ENCODE measurements around the gene PALD1.

Gene PALD1

DNA sequence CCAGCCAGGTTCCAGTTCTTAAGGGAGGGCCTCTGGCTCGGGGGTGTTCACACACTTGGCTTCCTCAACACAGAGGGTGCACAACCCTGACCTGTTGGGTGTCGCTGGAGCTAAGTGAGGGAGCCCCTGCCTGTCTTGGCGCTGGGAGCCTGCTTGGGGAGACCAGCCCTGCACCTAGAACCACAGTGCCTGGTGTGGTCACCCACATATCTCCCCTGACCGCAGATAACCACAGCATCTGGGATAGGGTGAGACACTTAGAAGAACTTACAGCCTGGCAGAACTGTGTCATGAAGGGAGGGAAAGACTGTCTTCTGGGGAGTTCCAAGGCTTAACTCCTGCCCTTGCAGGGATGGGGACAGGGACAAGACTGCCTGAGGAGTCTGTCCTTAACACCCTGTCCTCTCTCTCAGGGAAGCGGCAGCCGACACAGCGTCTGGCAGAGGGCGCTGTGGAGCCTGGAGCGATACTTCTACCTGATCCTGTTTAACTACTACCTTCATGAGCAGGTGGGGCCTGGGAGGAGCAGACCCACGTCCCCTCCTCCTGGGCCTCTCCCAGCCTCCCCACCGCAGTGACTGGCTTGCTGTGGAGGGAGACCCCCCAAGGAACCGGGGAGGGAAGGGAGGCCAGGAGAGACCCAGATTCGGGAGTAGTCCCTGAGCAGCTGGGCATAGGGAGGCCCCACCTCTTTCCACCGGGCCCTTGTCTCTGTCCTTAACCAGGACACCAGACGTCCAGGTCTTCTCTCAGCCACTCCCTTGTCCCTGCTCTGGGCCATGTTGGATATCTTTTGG lies 59.0 kb downstream of the PALD1 start:
- no peak for DNase-seq (ENCODE audit: low spot score)

GRCh38 chr10:70538195-70538520 lies 59.6 kb downstream of the PALD1 start:
- no peak for DNase-seq (ENCODE audit: low spot score)

DNA sequence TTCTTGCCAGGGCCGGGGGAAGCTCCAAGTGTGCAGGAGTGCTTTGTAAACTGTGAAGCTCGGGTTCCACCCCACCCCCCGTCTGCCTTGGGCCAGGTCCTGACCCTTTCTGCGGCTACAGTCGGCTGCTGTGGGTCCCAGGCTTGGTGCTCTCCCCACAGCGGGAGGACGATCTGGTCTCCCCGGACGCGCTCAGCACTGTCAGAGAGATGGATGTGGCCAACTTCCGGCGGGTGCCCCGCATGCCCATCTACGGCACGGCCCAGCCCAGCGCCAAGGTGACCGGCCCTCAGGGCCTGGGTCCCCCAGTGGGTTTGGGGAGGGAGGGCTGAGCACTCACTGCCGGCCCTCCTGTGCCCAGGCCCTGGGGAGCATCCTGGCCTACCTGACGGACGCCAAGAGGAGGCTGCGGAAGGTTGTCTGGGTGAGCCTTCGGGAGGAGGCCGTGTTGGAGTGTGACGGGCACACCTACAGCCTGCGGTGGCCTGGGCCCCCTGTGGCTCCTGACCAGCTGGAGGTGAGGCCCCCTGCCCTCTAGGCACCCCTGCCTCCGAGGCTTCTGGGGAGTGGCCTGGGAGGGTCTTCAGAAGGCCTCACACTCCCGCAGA lies 60.3 kb downstream of the PALD1 start:
- DNase-seq (ENCODE audit: low spot score): no peak

GRCh38 chr10:70539471-70539870 lies 60.9 kb downstream of the PALD1 start:
- DNase-seq (ENCODE audit: low spot score): no peak

DNA sequence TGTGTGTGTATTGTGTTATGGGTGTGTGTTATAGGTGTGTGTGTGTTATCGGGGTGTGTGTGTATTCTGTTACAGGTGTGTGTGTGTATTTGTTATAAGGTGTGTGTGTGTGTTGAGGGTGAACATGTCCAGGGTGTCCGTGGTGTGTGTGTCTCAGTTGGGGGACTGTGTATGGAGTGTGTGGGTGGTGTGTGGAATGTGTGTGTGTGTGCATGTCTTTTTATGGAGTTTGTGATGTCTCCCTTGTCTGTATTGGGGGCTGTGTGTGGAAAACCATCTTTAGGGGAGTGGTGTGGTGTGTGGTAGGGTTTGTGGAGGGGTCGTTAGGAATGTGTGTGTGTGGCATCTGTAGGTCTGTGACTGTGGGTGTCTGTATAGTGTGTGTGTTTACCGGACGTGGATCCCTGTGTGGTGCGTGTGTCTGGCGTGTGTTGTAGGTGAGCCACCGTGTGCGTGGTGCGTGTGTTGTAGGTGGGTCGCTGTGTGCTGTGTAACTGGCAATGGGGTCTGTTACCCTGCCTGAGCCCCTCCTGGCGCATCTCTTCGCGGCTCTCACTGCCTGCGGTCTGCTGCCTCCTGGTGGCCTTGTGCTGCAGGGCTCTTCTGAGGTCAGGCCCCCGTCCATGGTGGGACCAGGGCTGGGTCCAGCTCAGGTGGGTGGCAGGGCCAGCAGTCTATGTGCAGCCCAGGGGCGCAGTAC lies 61.7 kb downstream of the PALD1 start:
- DNase-seq (ENCODE audit: low spot score): peak; percentile 69

DNA sequence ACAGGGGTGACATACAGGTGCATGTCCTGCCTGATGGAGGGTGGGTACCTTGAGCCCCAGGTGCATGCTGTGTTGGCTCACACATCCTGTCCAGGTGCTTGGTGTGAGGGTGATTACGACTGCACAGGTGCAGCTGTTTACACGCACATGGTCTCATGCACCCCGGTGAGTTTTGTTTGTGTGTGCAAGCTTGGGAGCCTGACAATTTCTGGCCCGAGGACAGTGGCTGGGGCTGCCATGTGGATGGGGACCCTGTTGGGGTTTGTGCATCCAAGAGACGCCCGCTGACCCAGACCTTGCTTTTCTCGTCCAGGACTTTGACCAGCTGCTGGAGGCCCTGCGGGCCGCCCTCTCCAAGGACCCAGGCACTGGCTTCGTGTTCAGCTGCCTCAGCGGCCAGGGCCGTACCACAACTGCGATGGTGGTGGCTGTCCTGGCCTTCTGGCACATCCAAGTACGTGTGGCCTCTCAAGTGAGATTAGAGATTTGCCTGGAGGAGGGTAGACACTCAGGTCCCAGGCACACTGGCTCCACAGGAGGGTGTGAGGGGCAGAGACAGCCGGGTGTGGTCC lies 62.3 kb downstream of the PALD1 start:
- no peak for DNase-seq (ENCODE audit: low spot score)

GRCh38 chr10:70541736-70542564 lies 63.4 kb downstream of the PALD1 start:
- DNase-seq (ENCODE audit: low spot score): no peak

GRCh38 chr10:70542565-70542938 lies 64.0 kb downstream of the PALD1 start:
- DNase-seq (ENCODE audit: low spot score): no peak

DNA sequence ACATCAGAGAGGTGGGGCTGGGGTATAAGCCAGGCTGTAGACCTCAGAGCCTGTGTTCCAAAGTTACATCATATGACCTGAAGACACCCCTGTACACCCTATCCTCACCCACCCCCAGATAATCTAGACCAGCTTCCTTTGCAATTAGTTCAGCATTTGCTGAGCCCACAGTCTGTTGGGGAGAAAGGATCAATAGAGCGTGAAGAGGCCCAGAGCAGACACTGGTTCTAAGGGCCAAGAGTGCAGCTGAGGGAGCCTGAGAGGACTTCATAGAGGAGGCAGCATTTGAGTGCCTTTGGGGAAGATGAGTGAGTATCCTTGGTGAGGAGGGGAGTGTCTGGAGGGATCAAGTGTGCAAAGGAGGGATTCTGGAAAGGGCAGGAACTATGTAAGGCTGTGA lies 65.3 kb downstream of the PALD1 start:
- no peak for DNase-seq (ENCODE audit: low spot score)

- no peak for DNase-seq (ENCODE audit: low spot score)
These were observed 66.1 kb downstream of the PALD1 start for GRCh38 chr10:70544431-70545340.

DNA sequence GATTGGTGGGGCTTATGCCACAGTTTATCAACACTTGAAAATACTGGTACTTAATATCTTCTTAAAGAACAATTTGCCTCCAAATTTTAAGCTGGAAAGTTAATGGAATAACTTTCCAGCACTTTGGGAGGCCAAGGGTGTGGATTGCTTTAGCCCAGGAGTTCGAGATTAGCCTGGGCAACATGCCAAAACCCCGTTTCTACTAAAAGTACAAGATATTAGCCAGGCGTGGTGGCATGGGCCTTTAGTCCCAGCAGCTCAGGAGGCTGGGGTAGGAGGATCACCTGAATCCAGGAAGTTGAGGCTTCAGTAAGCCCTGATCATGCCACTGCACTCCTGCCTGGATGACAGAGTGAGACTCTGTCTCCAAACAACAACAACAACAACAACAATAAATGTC lies 68.0 kb downstream of the PALD1 start:
- no peak for DNase-seq (ENCODE audit: low spot score)

DNA sequence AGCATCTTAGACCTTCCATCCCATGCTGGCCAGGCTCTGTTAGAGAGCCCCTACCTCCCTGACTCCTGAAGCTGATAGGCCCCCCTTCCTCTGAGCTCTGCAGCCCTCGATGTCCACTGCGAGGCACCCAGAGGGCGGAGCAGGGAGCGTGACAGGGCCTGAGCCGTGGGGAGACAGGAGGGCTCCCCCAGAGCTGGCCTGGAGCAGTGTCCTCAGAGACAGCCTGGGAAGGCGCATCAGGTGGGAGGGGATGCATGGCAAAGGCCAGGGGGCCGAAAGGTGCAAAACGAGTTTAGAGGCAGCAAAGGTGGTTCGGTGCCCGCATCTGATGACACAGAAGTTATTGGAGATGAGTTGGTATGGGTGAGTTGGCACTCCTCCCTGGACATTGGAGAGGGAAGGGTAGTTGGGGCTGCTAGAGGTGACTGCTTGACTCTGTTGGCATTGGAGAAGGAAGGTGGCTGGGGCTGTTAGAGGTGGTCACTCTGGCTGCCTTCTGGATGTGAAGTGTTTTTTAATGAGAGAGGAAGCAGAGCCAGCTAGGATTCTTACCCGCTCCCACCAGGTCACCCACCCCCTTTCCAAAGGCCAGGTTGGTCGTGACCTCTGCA lies 70.9 kb downstream of the PALD1 start:
- DNase-seq (ENCODE audit: low spot score): no peak

DNA sequence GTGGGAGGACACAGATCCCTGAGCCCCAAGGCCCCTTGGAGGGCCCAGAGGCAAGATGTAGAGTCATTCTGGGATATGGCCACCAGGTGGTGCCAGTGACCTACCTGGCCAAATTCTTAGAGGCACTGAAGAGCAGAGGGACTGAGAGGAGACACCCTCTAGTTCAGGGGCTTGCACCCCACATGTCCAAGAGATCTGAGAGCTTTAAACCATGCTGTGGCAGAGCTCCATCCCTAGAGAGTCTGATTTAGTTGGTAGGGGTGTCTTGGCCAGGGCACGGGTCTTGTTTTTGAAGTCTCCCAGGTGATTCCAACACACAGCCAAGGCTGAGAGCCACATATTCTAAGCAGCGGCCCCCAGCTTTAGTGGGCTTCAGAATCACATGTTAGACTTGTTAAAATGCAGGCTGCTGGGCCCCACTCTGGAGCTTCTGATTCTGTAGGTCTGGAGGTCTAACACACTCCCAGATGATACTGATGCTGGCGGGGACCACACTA lies 71.4 kb downstream of the PALD1 start:
- DNase-seq (ENCODE audit: low spot score): peak; percentile 80

GRCh38 chr10:70550459-70550858 lies 71.9 kb downstream of the PALD1 start:
- no peak for DNase-seq (ENCODE audit: low spot score)

- no peak for DNase-seq (ENCODE audit: low spot score)
These were observed 72.9 kb downstream of the PALD1 start for GRCh38 chr10:70551466-70551865.

DNA sequence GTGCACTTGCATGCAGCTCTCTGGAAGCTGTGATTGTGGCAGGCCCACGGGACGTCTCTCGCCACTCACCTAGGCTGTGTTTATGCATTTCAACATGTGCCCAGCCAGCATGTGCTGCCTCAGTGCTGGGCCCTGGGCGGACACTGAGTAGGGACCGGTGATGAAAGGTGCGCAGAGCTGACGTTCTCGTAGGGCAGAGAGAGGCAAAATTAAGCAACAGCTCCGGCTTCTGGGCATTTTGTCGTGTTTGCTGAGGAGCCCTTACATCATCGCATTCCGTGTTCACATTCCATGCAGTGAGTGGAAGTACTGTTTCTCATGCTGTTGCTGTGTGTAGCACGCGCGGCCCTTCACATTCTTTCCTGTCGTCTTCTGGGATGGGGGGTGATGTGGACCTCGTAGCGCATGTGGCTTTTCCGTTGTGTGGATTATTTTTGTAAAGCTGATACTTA lies 73.4 kb downstream of the PALD1 start:
- peak; percentile 89 for DNase-seq (ENCODE audit: low spot score)

GRCh38 chr10:70552586-70552985 lies 74.0 kb downstream of the PALD1 start:
- DNase-seq (ENCODE audit: low spot score): no peak

DNA sequence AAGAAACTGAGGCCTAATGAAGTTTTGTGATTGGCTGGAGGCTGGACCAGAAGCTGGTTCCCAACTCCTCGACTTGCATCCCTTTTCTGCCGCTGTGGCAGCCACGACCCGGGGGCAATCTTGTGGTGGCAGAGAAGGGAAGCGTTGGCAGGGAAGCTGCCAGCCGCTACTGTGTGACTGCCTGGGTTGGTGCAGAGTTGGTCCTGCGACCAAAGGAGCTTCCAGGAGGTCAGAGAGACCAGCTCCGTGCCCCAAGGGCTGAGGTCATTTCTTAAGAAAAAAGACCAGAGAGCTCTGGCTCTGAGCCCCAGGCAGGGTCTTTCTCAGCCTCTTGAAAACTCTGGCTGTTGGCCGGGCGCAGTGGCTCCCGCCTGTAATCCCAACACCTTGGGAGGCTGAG lies 76.8 kb downstream of the PALD1 start:
- DNase-seq (ENCODE audit: low spot score): no peak

DNA sequence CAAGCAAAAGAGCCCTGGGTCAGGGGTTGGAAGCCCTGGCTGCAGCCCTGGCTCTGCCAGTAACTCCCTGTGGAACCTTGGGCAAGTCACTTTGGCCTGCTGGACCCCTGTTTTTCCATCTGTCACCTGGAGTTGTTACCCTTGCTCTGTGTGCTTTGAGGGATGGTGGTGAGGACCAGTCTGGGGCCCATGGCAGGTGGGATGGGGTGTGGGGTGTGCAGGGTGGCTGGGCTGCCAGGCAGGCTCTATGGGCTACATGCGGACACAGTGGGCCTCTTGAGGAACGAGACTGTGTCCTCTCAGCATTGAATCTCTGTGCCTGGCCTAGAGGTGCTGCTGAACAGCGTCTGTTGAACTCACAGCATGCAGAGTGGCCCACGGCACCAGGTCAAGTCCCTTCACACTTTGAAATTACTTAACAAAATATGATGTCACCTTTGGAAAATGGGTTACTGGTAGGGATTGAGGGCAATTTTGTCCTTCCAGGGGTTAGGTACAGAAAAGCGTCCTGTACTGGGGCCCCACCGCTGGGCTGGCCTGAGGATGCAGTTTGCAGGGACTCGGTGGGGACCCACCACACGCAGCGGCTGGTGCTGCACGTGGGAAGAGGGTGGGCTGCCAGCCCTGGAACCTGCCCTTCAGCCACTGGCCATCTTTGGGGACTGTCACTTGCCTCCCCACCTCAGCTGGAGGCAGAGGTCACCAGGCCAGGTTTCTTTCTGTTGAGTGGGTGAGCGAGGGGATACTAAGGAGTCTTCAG lies 78.7 kb downstream of the PALD1 start:
- no peak for DNase-seq (ENCODE audit: low spot score)

GRCh38 chr10:70557876-70558275 lies 79.3 kb downstream of the PALD1 start:
- DNase-seq (ENCODE audit: low spot score): no peak
